Adrenal gland (tissue), 12 donors: ENCODE measurements around the gene ZDHHC5. TPM values are rescaled to one million over a fixed set of nuclear protein-coding genes. Genes with fewer than 3 reads are reported as not detected.
"Not testable (repeated sequence)": the region's sequence is repeated elsewhere in the genome, so short reads cannot be mapped to it uniquely, and the experiment has no call there.

Source experiments
- DNase-seq, 7 donors: peaks; one replicate each; pipeline ENCODE4 v3.0.0-alpha.2; 2019 to 2020
- H3K27ac ChIP-seq, 5 donors: fragments of 200-600 bp; sonication (generic) in 4 of 5; 1 replicate in 3 of 5; 2 replicates in 2 of 5; pipeline versions ENCODE4 v1.5.1 to v1.8.0; 2016 to 2020; ENCODE audit warnings: mild to moderate bottlenecking in 1 of 5
- H3K27me3 ChIP-seq: fragments of 200-600 bp; 2 replicates; pipeline ENCODE4 v1.8.0; 2021
- H3K36me3 ChIP-seq, 2 donors: fragments of 200-600 bp; replicated peaks in 1 of 2; 1 replicate in 1 of 2; 2 replicates in 1 of 2; pipeline versions ENCODE4 v1.5.1 to v1.8.0; 2018 to 2022
- H3K4me1 ChIP-seq, 2 donors: fragments of 200-600 bp; replicated peaks in 1 of 2; 1 replicate in 1 of 2; 2 replicates in 1 of 2; pipeline versions ENCODE4 v1.5.1 to v1.8.0; 2018 to 2021
- H3K4me3 ChIP-seq, 4 donors: fragments of 200-600 bp; sonication (generic) in 3 of 4; one replicate each; pipeline ENCODE4 v1.5.1; 2016 to 2018
- H3K9me3 ChIP-seq, 3 donors: fragments of 200-600 bp; sonication (generic) in 1 of 3; replicated peaks in 1 of 3; 1 replicate in 2 of 3; 2 replicates in 1 of 3; pipeline versions ENCODE4 v1.5.1 to v1.8.0; 2016 to 2021
- CTCF ChIP-seq, 6 experiments: fragments of 450-650 bp in 4 of 6; fragments of 200-600 bp in 2 of 6; sonication (generic) in 1 of 6; IDR thresholded peaks; 1 replicate in 5 of 6; 2 replicates in 1 of 6; pipeline versions ENCODE4 v1.5.1 to v1.8.0; 2016 to 2021; ENCODE audit warnings: antibody characterized with exemption in 6 of 6, mild to moderate bottlenecking in 2 of 6, moderate library complexity in 1 of 6
- POLR2A ChIP-seq, 2 donors: fragments of 450-650 bp; IDR thresholded peaks; one replicate each; pipeline ENCODE4 v1.6.1; 2017; ENCODE audit warnings: antibody characterized with exemption in 2 of 2, mild to moderate bottlenecking in 2 of 2, moderate library complexity in 1 of 2
- WGBS, 4 donors: extraction: QIAGEN DNeasy Blood & Tissue Kit in 2 of 4; methylation state at CpG; one replicate each; pipeline versions ENCODE4 v1.1.5 to v1.1.7; 2013 to 2017; 5-methylcytosine and 5-hydroxymethylcytosine counted together
- intact Hi-C, 2 donors: fragments of 100-400 bp; cut with DNase I; formaldehyde crosslinking; loops; one replicate each; pipeline versions ENCODE4 v1.14.1 to v1.15.0; 2022 to 2023
- polyA plus RNA-seq, 3 donors: library from polyadenylated mRNA; stranded (reverse); fragments of 200-250 nt in 2 of 3; fragments of 350-450 nt in 1 of 3; fragmentation: Illumina TruSeq in 1 of 3; extraction: RNeasy Lipid Tissue Mini Kit (QIAGEN cat#74804) in 1 of 3; gene quantifications; one replicate each; pipeline ENCODE4 v1.2.3, GENCODE V29; 2013 to 2014
- total RNA-seq, 9 donors: library from RNA; depleted of rRNA in 4 of 9; stranded (reverse); fragments of >200 nt in 4 of 9; fragments of 120-200 nt in 1 of 9; fragmentation: NEBNext Ultra II Directional in 1 of 9; extraction: Animal tissue kit (Norgen Biotek cat#: 25700) in 1 of 9; gene quantifications; one replicate each; pipeline versions ENCODE4 v1.1.0 to v1.2.4, GENCODE V29; 2013 to 2023
- donor health status: healthy with polysubstance abuse.
- donor health status: Bipolar disorder and iron deficiency.
- donor health status: DM: yes; HTN: yes; CAD: no.
- donor health status: DM: no; HTN: no; CAD: no.
- donor health status: DM: no; HTN: no; CAD: no.
- donor health status: DM: yes; HTN: yes; CAD: no.

Gene ZDHHC5
- total and polyA plus RNA-seq, 12 donors = 22.6 to 111 (median 46.3) TPM

DNA sequence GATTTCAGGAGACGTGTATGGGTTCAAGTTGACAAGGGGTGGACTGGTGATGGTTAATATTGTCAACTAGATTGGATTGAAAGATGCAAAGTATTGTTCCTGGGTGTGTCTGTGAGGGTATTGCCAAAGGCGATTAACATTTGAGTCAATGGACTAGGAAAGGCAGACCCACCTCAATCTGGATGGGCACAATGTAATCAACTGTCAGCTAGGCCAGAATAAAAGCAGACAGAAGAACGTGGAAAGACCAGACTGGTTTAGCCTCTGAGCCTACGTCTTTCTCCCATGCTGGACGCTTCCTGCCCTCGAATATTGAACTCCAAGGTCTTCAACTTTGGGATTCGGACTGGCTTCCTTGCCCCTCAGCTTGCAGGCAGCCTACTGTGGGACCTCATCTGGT is 16.5 kb upstream of the ZDHHC5 start:
- DNase-seq = peak in 1 of 7 donors; percentile 46
- Histone ChIP-seq H3K27ac (no peak overlapping the region), H3K9me3 (no peaks in the 10 kb centered on the region), H3K4me3 (no peak overlapping the region), H3K4me1 (peaks cover 0 to 21% of the 10 kb centered on the region in 2 donors), H3K36me3 (no peaks in the 10 kb centered on the region), H3K27me3 (peaks cover 18% of the 10 kb centered on the region)
- intact Hi-C loops = no loop called here
- WGBS, 4 donors = 72 to 84% (median 80%) methylated on average over 7 of the region's 7 CpGs
- TF ChIP-seq POLR2A (IDR thresholded peaks at IDR 0.05) = no peak
- TF ChIP-seq CTCF (IDR thresholded peaks at IDR 0.05) = no peak

DNA sequence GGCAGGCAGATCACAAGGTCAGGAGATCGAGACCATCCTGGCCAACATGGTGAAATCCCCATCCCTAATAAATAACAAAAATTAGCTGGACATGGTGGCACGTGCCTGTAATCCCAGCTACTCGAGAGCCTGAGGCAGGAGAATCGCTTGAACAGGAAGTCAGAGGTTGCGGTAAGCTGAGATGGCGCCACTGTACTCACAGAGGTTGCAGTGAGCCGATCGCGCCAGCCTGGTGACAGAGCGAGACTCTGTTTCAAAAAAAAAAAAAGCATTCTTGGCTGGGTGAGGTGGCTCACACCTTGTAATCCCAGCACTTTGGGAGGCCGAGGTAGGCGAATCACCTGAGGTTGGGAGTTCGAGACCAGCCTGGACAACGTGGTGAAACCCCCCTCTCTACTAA is 15.7 kb upstream of the ZDHHC5 start:
- peak in 1 of 7 donors; percentile 57 for DNase-seq
- H3K9me3 ChIP-seq, intact Hi-C loops, H3K4me3 ChIP-seq, H3K27ac ChIP-seq, H3K36me3 ChIP-seq: not testable (repeated sequence)
- H3K27me3 ChIP-seq = peaks cover 12% of the 10 kb centered on the region
- 68 to 84% (median 76%) methylated on average over 14 of the region's 14 CpGs for WGBS, 4 donors
- peaks cover 4 to 24% of the 10 kb centered on the region in 2 donors for H3K4me1 ChIP-seq

GRCh38 chr11:57652662-57653061 is 15.3 kb upstream of the ZDHHC5 start:
- Histone ChIP-seq H3K4me3 (no peak overlapping the region), H3K36me3 (no peaks in the 10 kb centered on the region), H3K27ac (peak overlapping the region in 1 of 5 donors; percentile 21), H3K9me3 (no peaks in the 10 kb centered on the region), H3K27me3 (peaks cover 8% of the 10 kb centered on the region), H3K4me1 (peaks cover 4 to 24% of the 10 kb centered on the region in 2 donors)
- intact Hi-C loops = no loop called here
- no peak for DNase-seq
- 63 to 76% (median 66%) methylated on average over 3 of the region's 3 CpGs for WGBS, 4 donors
- TF ChIP-seq POLR2A (IDR thresholded peaks at IDR 0.05) = no peak
- no peak for TF ChIP-seq CTCF (IDR thresholded peaks at IDR 0.05)

DNA sequence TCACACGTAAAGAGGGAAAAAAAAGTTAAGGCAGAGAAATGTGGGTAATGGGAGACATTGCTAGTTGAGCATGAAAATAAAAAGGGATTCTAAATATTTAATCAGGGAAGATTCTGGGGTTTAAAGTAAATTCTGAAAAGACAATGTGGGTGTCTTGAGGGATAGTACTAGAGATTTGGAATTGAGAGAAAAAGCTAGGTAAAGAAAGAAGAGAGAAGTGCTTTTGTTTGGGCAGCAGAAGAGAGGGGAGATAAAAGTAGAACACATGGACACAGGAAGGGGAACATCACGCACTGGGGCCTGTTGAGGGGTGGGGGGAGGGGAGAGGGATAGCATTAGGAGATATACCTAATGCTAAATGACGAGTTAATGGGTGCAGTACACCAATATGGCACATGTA is 14.8 kb upstream of the ZDHHC5 start:
- intact Hi-C loops = no loop called here
- Histone ChIP-seq H3K4me3 (no peak overlapping the region), H3K4me1 (peaks cover 6 to 25% of the 10 kb centered on the region in 2 donors), H3K27me3 (peaks cover 3% of the 10 kb centered on the region), H3K27ac (peak overlapping the region in 1 of 5 donors; percentile 21), H3K9me3 (no peaks in the 10 kb centered on the region), H3K36me3 (no peaks in the 10 kb centered on the region)
- no peak for DNase-seq
- WGBS, 4 donors = 16 to 44% (median 26%) methylated on average over 3 of the region's 3 CpGs
- TF ChIP-seq CTCF (IDR thresholded peaks at IDR 0.05) (no peak), POLR2A (IDR thresholded peaks at IDR 0.05) (no peak)

DNA sequence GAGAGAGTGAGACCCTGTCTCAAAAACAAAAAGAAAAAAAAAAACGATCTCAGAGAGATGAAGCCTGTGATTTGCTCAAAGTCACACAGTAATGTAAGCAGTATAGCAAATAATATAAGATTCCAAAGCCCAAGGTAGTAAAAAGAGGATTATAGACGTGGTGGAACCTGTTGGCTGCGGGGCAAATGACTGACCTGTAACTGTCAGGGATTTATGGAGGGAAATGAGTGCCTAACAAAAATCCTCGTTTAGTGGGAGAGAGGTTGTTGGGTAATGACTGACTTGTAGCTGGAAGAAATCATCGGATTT is 11.1 kb upstream of the ZDHHC5 start:
- 16 to 21% (median 19%) methylated on average over 5 of the region's 5 CpGs for WGBS, 4 donors
- Histone ChIP-seq H3K4me3 (peak overlapping the region in 2 of 4 donors; percentile 30 to 73), H3K9me3 (no peaks in the 10 kb centered on the region), H3K27ac (peak overlapping the region in 4 of 5 donors; percentile 76 to 89 (median 82)), H3K4me1 (peaks cover 8 to 19% of the 10 kb centered on the region in 2 donors), H3K27me3 (no peaks in the 10 kb centered on the region), H3K36me3 (peaks cover 0 to 26% of the 10 kb centered on the region in 2 donors)
- intact Hi-C loops = no loop called here
- TF ChIP-seq POLR2A (IDR thresholded peaks at IDR 0.05) = no peak
- no peak for DNase-seq
